HCT116 (cell line): Measurements from ENCODE around the gene EPB41L4A. TPM values are rescaled to one million over a fixed set of nuclear protein-coding genes. Genes with fewer than 3 reads are reported as not detected.
"Not testable (repeated sequence)": the region's sequence is repeated elsewhere in the genome, so short reads cannot be mapped to it uniquely, and the experiment has no call there.

Source experiments
- ATAC-seq: fragments of 200-7000 bp; cut with Tn5 transposase; 2 replicates; pipeline ENCODE4 v1.9.1; 2020; ENCODE audit warnings: mild to moderate bottlenecking, moderate library complexity
- BruUV-seq: library from RNA; stranded (reverse); fragments of 400-500 nt; replicated peaks from 2 replicates; lab custom pipeline; 2021; lab: Mats Ljungman, UMichigan
- CTCF ChIA-PET: fragments of 300-600 bp; sonication (Branson Sonifier 250); formaldehyde crosslinking; loops from one replicate; lab custom pipeline; 2021; ENCODE audit warnings: antibody characterized with exemption; lab: Charles Lee
- POLR2A ChIA-PET: fragments of 300-600, 350-600 bp; sonication (Branson Sonifier 250); formaldehyde crosslinking; loops from one replicate; lab custom pipeline; 2021; ENCODE audit warnings: antibody characterized with exemption; lab: Charles Lee
- RAD21 ChIA-PET, 2 experiments: fragments of 300-600 bp; sonication (Branson Sonifier 250); formaldehyde crosslinking; loops; one replicate each; lab custom pipeline; 2023; ENCODE audit warnings: low total read pairs in 2 of 2; ENCODE audit not compliant: uncharacterized antibody in 2 of 2, unreplicated experiment in 2 of 2, low non-redundant PET in 1 of 2; lab: Charles Lee
- DNase-seq: peaks from one replicate; pipeline ENCODE4 v3.0.0-alpha.2; 2010; ENCODE audit warnings: low read depth, low spot score
- H2AFZ ChIP-seq: fragments of 200-600 bp; shearing (Covaris generic), sonication (generic); 2 replicates; pipeline ENCODE4 v1.6.1; 2017; ENCODE audit warnings: low read depth, mixed run types, mixed read lengths, antibody characterized with exemption, low read length; ENCODE audit not compliant: poor library complexity, severe bottlenecking
- H3K27ac ChIP-seq: 2 replicates; pipeline ENCODE4 v1.5.1; 2012; ENCODE audit warnings: low read depth, low read length
- H3K27me3 ChIP-seq: fragments of 200-600 bp; sonication (generic); 2 replicates; pipeline ENCODE4 v1.6.1; 2016; ENCODE audit warnings: mixed run types, low read length, mixed read lengths; ENCODE audit not compliant: insufficient read depth
- H3K36me3 ChIP-seq, 2 experiments: fragments of 200-500 bp in 1 of 2; fragments of 200-600 bp in 1 of 2; sonication (Bioruptor generic) in 1 of 2; sonication (generic) in 1 of 2; 2 replicates each; pipeline versions ENCODE4 v1.5.1 to v1.6.1; 2014 to 2016; ENCODE audit warnings: low read length in 2 of 2, inconsistent platforms in 1 of 2, mixed read lengths in 1 of 2, mixed run types in 1 of 2; ENCODE audit not compliant: insufficient read depth in 2 of 2, control insufficient read depth in 1 of 2
- H3K4me1 ChIP-seq, 2 experiments: fragments of 200-600 bp in 1 of 2; sonication (generic) in 1 of 2; 2 replicates each; pipeline versions ENCODE4 v1.5.1 to v1.6.1; 2012 to 2017; ENCODE audit warnings: low read length in 2 of 2, inconsistent platforms in 1 of 2, mild to moderate bottlenecking in 1 of 2, mixed read lengths in 1 of 2, mixed run types in 1 of 2, moderate library complexity in 1 of 2; ENCODE audit not compliant: insufficient read depth in 2 of 2, control insufficient read depth in 1 of 2
- H3K4me2 ChIP-seq: fragments of 200-600 bp; sonication (generic); 2 replicates; pipeline ENCODE4 v1.6.1; 2017; ENCODE audit warnings: mixed run types, low read length, mixed read lengths
- H3K4me3 ChIP-seq, 2 experiments: fragments of 200-600 bp in 1 of 2; sonication (generic) in 1 of 2; replicated peaks in 1 of 2; 2 replicates each; pipeline ENCODE4 v1.5.1; 2011 to 2016; ENCODE audit warnings: low read length in 2 of 2, control low read depth in 1 of 2, low read depth in 1 of 2, mild to moderate bottlenecking in 1 of 2, mixed read lengths in 1 of 2, mixed run types in 1 of 2
- H3K79me2 ChIP-seq: fragments of 200-600 bp; sonication (generic); 2 replicates; pipeline ENCODE4 v1.6.1; 2017; ENCODE audit warnings: mild to moderate bottlenecking, mixed run types, low read length, moderate library complexity, mixed read lengths; ENCODE audit not compliant: insufficient read depth
- H3K9ac ChIP-seq: fragments of 200-600 bp; sonication (generic); 2 replicates; pipeline ENCODE4 v1.6.1; 2016; ENCODE audit warnings: low read length, mixed read lengths
- H3K9me2 ChIP-seq: fragments of 200-600 bp; sonication (generic), shearing (Covaris generic); 2 replicates; pipeline ENCODE4 v1.6.1; 2017; ENCODE audit warnings: mixed run types, mild to moderate bottlenecking, moderate library complexity; ENCODE audit not compliant: insufficient read depth
- H3K9me3 ChIP-seq, 2 experiments: fragments of 200-500 bp in 1 of 2; fragments of 200-600 bp in 1 of 2; sonication (Bioruptor generic) in 1 of 2; sonication (generic) in 1 of 2; 2 replicates each; pipeline ENCODE4 v1.6.1; 2014 to 2017; ENCODE audit warnings: low read length in 2 of 2, mixed read lengths in 2 of 2, inconsistent platforms in 1 of 2, low read depth in 1 of 2, mild to moderate bottlenecking in 1 of 2, mixed run types in 1 of 2, moderate library complexity in 1 of 2; ENCODE audit not compliant: control insufficient read depth in 1 of 2, insufficient read depth in 1 of 2
- H4K20me1 ChIP-seq: fragments of 200-600 bp; sonication (generic), shearing (Covaris generic); 2 replicates; pipeline ENCODE4 v1.6.1; 2017; ENCODE audit warnings: mixed run types, mild to moderate bottlenecking, moderate library complexity; ENCODE audit not compliant: insufficient read depth
- EGR1 ChIP-seq: IDR thresholded peaks from 2 replicates; pipeline ENCODE4 v1.6.1; 2012; ENCODE audit warnings: low read depth
- EZH2 ChIP-seq: fragments of 200-600 bp; sonication (generic); IDR thresholded peaks from 2 replicates; pipeline ENCODE4 v1.6.1; 2017; ENCODE audit warnings: antibody characterized with exemption, mixed run types
- EZH2phosphoT487 ChIP-seq: fragments of 200-600 bp; IDR thresholded peaks from 2 replicates; pipeline ENCODE4 v1.6.1; 2018; ENCODE audit warnings: antibody characterized with exemption, borderline replicate concordance
- FOSL1 ChIP-seq: IDR thresholded peaks from 2 replicates; pipeline ENCODE4 v1.6.1; 2012; ENCODE audit warnings: low read depth
- POLR2A ChIP-seq: IDR thresholded peaks from 2 replicates; pipeline ENCODE4 v1.7.0; 2011; ENCODE audit warnings: borderline replicate concordance; ENCODE audit not compliant: insufficient read depth, insufficient read length; ENCODE audit errors: extremely low read depth
- POLR2AphosphoS5 ChIP-seq: IDR thresholded peaks from 2 replicates; pipeline ENCODE4 v1.6.1; 2011; ENCODE audit warnings: mild to moderate bottlenecking, low read depth, low read length, moderate library complexity
- RAD21 ChIP-seq: IDR thresholded peaks from 2 replicates; pipeline ENCODE4 v1.6.1; 2012; ENCODE audit warnings: low read depth, mild to moderate bottlenecking
- SIN3A ChIP-seq: IDR thresholded peaks from 2 replicates; pipeline ENCODE4 v1.6.1; 2012; ENCODE audit warnings: low read depth
- SRF ChIP-seq: IDR thresholded peaks from 2 replicates; pipeline ENCODE4 v1.6.1; 2012; ENCODE audit warnings: low read depth
- TCF7L2 ChIP-seq: IDR thresholded peaks from 2 replicates; pipeline ENCODE4 v1.7.0; 2011; ENCODE audit warnings: borderline replicate concordance, inconsistent platforms; ENCODE audit not compliant: insufficient read depth, insufficient read length; ENCODE audit errors: extremely low read depth
- intact Hi-C: fragments of 100-400 bp; cut with micrococcal nuclease; formaldehyde crosslinking; loops from 2 replicates; pipeline ENCODE4 v1.10.0; 2022
- total RNA-seq: library from RNA; stranded (reverse); gene quantifications from one replicate; pipeline ENCODE4 v1.2.1, GENCODE V29; 2021; ENCODE audit not compliant: unreplicated experiment

The EPB41L4A gene
- total RNA-seq, 1 experiment from 2014 or later = 2.8 TPM

GRCh38 chr5:112397690-112398089, 21.4 kb downstream of the EPB41L4A start:
- no peak overlapping the region for H3K4me3 ChIP-seq
- ATAC-seq (no peak), DNase-seq (no peak)
- no peaks in the 10 kb centered on the region for H3K27me3 ChIP-seq
- no peaks in the 10 kb centered on the region for H4K20me1 ChIP-seq
- H2AFZ ChIP-seq = no peak overlapping the region
- H3K36me3 ChIP-seq = no peaks in the 10 kb centered on the region
- CTCF ChIA-PET = no interaction called here
- no peaks in the 10 kb centered on the region for H3K9me2 ChIP-seq
- H3K79me2 ChIP-seq = no peaks in the 10 kb centered on the region
- intact Hi-C loops = no loop called here
- H3K4me1 ChIP-seq = no peaks in the 10 kb centered on the region
- TF ChIP-seq EGR1 = no peak
- TF ChIP-seq, all 23 proteins: peak for 0
- no TSS peak for BruUV-seq
- H3K27ac ChIP-seq = no peak overlapping the region
- ChIA-PET POLR2A (no interaction called here), RAD21 (no interaction called here)
- no peak overlapping the region for H3K4me2 ChIP-seq
- H3K9ac ChIP-seq = no peak overlapping the region
- H3K9me3 ChIP-seq = no peaks in the 10 kb centered on the region

DNA sequence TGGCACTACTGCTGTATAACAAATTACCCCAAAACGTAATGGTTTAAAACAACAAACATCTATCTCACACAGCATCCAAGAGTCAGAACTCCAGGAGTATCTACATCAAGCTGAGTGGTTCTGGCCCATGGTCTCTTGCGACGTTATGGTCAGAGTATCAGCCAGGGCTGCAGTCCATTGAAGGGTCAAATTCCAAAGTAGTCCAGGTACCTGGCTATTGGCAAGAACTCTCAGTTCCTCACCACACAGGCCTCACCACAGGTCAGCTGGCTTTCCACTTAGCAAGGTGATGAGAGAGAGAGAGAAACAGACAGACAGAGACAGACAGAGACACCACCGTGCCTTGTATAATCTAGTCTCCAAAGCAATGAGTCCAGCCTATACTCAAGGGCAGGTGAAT, 22.6 kb downstream of the EPB41L4A start:
- Histone ChIP-seq H3K79me2 (no peaks in the 10 kb centered on the region), H3K27me3 (no peaks in the 10 kb centered on the region), H3K9me3 (no peaks in the 10 kb centered on the region), H3K36me3 (no peaks in the 10 kb centered on the region), H3K27ac (no peak overlapping the region), H3K9me2 (no peaks in the 10 kb centered on the region), H3K4me3 (no peak overlapping the region), H2AFZ (no peak overlapping the region), H3K9ac (no peak overlapping the region), H3K4me2 (no peak overlapping the region), H4K20me1 (no peaks in the 10 kb centered on the region), H3K4me1 (no peaks in the 10 kb centered on the region)
- ATAC-seq = no peak
- ChIA-PET RAD21 (no interaction called here), CTCF (no interaction called here), POLR2A (no interaction called here)
- no peak for DNase-seq
- intact Hi-C loops = no loop called here
- TF ChIP-seq FOSL1 (no peak), EZH2 (no peak), POLR2A (no peak), RAD21 (no peak), EZH2phosphoT487 (no peak), SRF (no peak), POLR2AphosphoS5 (no peak), TCF7L2 (no peak), SIN3A (no peak)
- no TSS peak for BruUV-seq

DNA sequence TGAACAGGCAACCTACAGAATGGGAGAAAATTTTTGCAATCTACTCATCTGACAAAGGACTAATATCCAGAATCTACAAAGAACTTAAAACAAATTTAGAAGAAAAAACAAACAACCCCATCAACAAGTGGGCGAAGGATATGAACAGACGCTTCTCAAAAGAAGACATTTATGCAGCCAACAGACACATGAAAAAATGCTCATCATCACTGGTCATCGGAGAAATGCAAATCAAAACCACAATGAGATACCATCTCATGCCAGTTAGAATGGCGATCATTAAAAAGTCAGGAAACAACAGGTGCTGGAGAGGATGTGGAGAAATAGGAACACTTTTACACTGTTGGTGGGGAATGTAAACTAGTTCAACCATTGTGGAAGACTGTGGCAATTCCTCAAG, 23.8 kb downstream of the EPB41L4A start:
- H3K9me2 ChIP-seq, H3K4me1 ChIP-seq, intact Hi-C loops, POLR2A ChIA-PET, H3K27ac ChIP-seq, CTCF ChIA-PET, BruUV-seq, H3K4me2 ChIP-seq, H3K4me3 ChIP-seq, H3K9me3 ChIP-seq, H4K20me1 ChIP-seq, RAD21 ChIA-PET, H3K36me3 ChIP-seq, H3K9ac ChIP-seq, ATAC-seq, DNase-seq, H2AFZ ChIP-seq, H3K27me3 ChIP-seq, H3K79me2 ChIP-seq: not testable (repeated sequence)
